Fibroblast of lung (primary cell): ENCODE data around the gene KRT33A. TPM values are rescaled to one million over a fixed set of nuclear protein-coding genes. Genes with fewer than 3 reads are reported as not detected.

Source experiments
- DNase-seq, 2 donors: peaks; one replicate each; pipeline versions ENCODE4 v3.0.0 to v3.0.0-alpha.2; 2010; ENCODE audit warnings: low read depth in 2 of 2
- H2AFZ ChIP-seq: 2 replicates; pipeline ENCODE4 v1.5.1; 2012; ENCODE audit warnings: low read length, control low read depth, inconsistent platforms
- H3K27ac ChIP-seq: 2 replicates; pipeline ENCODE4 v1.5.1; 2011; ENCODE audit warnings: low read length, control low read depth; ENCODE audit not compliant: insufficient read depth
- H3K27me3 ChIP-seq: 2 replicates; pipeline ENCODE4 v1.5.1; 2011; ENCODE audit warnings: mild to moderate bottlenecking, low read length; ENCODE audit not compliant: control insufficient read depth, insufficient read depth
- H3K36me3 ChIP-seq: 2 replicates; pipeline ENCODE4 v1.5.1; 2011; ENCODE audit warnings: low read length; ENCODE audit not compliant: control insufficient read depth, insufficient read depth
- H3K4me1 ChIP-seq: 2 replicates; pipeline ENCODE4 v1.5.1; 2011; ENCODE audit warnings: low read length; ENCODE audit not compliant: control insufficient read depth, insufficient read depth; ENCODE audit errors: extremely low read depth
- H3K4me2 ChIP-seq: 2 replicates; pipeline ENCODE4 v1.5.1; 2011; ENCODE audit warnings: low read length, control low read depth; ENCODE audit not compliant: insufficient read depth; ENCODE audit errors: extremely low read depth
- H3K4me3 ChIP-seq, 4 experiments: fragments of 200-600 bp in 1 of 4; sonication (generic) in 1 of 4; replicated peaks in 1 of 4; 2 replicates each; pipeline ENCODE4 v1.5.1; 2011 to 2016; ENCODE audit warnings: low read length in 4 of 4, low read depth in 3 of 4, mild to moderate bottlenecking in 3 of 4, control low read depth in 2 of 4, inconsistent platforms in 1 of 4, mixed read lengths in 1 of 4; ENCODE audit not compliant: insufficient read depth in 1 of 4; ENCODE audit errors: control extremely low read depth in 1 of 4
- H3K79me2 ChIP-seq: 2 replicates; pipeline ENCODE4 v1.5.1; 2012; ENCODE audit warnings: mild to moderate bottlenecking, low read length, inconsistent platforms; ENCODE audit not compliant: control insufficient read depth, insufficient read depth
- H3K9ac ChIP-seq: 2 replicates; pipeline ENCODE4 v1.5.1; 2011; ENCODE audit warnings: mild to moderate bottlenecking, low read length, control low read depth; ENCODE audit not compliant: insufficient read depth
- H3K9me3 ChIP-seq: 2 replicates; pipeline ENCODE4 v1.5.1; 2012; ENCODE audit warnings: low read depth, low read length; ENCODE audit not compliant: control insufficient read depth, insufficient read depth
- H4K20me1 ChIP-seq: 2 replicates; pipeline ENCODE4 v1.5.1; 2011; ENCODE audit warnings: low read length; ENCODE audit not compliant: control insufficient read depth, insufficient read depth; ENCODE audit errors: extremely low read depth
- CTCF ChIP-seq, 2 donors: IDR thresholded peaks in 1 of 2; conservative IDR thresholded peaks in 1 of 2; 1 replicate in 1 of 2; 2 replicates in 1 of 2; pipeline ENCODE4 v1.5.1; 2011 to 2012; ENCODE audit warnings: low read length in 2 of 2, control low read depth in 1 of 2, inconsistent platforms in 1 of 2, low read depth in 1 of 2, mild to moderate bottlenecking in 1 of 2
- EZH2 ChIP-seq: IDR thresholded peaks from 2 replicates; pipeline ENCODE4 v1.5.1; 2012; ENCODE audit warnings: low read length, control low read depth, mild to moderate bottlenecking; ENCODE audit errors: missing control alignments
- polyA plus RNA-seq, 2 donors: library from polyadenylated mRNA; depleted of rRNA in 1 of 2; stranded (reverse) in 1 of 2; unstranded in 1 of 2; fragments of >200 nt; gene quantifications; 2 replicates each; pipeline ENCODE4 v1.2.1, GENCODE V29; 2011 to 2012; ENCODE audit warnings: missing spikeins in 1 of 2
- total RNA-seq: library from RNA; depleted of rRNA; stranded (reverse); fragments of >200 nt; gene quantifications from 2 replicates; pipeline ENCODE4 v1.2.1, GENCODE V29; 2014

Gene KRT33A
- total and polyA plus RNA-seq, 2 donors (not counting 1 experiment from before 2014, with no cell fraction given) = not detected

- no peak for TF ChIP-seq EZH2
- TF ChIP-seq CTCF (conservative IDR thresholded peaks at IDR 0.05 in 1 of 2, IDR thresholded peaks at IDR 0.05 in 1 of 2; ENCODE audit: low read depth in 1 of 2, low read length in 2 of 2) = no peak
- H3K36me3 ChIP-seq = no peaks in the 10 kb centered on the region
Observed at GRCh38 chr17:41333098-41333497, 17.5 kb downstream of the KRT33A start.

GRCh38 chr17:41332239-41332638 lies 18.4 kb downstream of the KRT33A start:
- H4K20me1 ChIP-seq = no peaks in the 10 kb centered on the region
- H3K4me3 ChIP-seq = no peak overlapping the region
- no peaks in the 10 kb centered on the region for H3K79me2 ChIP-seq
- no peak for TF ChIP-seq CTCF (conservative IDR thresholded peaks at IDR 0.05 in 1 of 2, IDR thresholded peaks at IDR 0.05 in 1 of 2; ENCODE audit: low read depth in 1 of 2, low read length in 2 of 2)
- no peaks in the 10 kb centered on the region for H3K9me3 ChIP-seq
- H3K4me1 ChIP-seq = no peaks in the 10 kb centered on the region
- H3K36me3 ChIP-seq = no peaks in the 10 kb centered on the region
- DNase-seq = no peak
- H3K9ac ChIP-seq = no peak overlapping the region
- H3K4me2 ChIP-seq = no peak overlapping the region
- no peak overlapping the region for H3K27ac ChIP-seq
- peaks cover 4% of the 10 kb centered on the region for H3K27me3 ChIP-seq
- H2AFZ ChIP-seq = no peak overlapping the region

More at GRCh38 chr17:41333098-41333497, 17.5 kb downstream of the KRT33A start:
- Histone ChIP-seq H3K4me3 (no peak overlapping the region), H3K4me2 (no peak overlapping the region), H3K9me3 (no peaks in the 10 kb centered on the region), H3K27me3 (peaks cover 4% of the 10 kb centered on the region), H4K20me1 (no peaks in the 10 kb centered on the region), H3K4me1 (no peaks in the 10 kb centered on the region), H2AFZ (no peak overlapping the region), H3K9ac (no peak overlapping the region), H3K79me2 (no peaks in the 10 kb centered on the region), H3K27ac (no peak overlapping the region)
- DNase-seq = no peak

GRCh38 chr17:41331606-41332005 lies 19.0 kb downstream of the KRT33A start:
- no peaks in the 10 kb centered on the region for H4K20me1 ChIP-seq
- H3K36me3 ChIP-seq = no peaks in the 10 kb centered on the region
- no peaks in the 10 kb centered on the region for H3K9me3 ChIP-seq
- H3K9ac ChIP-seq = no peak overlapping the region
- no peak for TF ChIP-seq EZH2
- TF ChIP-seq CTCF (conservative IDR thresholded peaks at IDR 0.05 in 1 of 2, IDR thresholded peaks at IDR 0.05 in 1 of 2; ENCODE audit: low read depth in 1 of 2, low read length in 2 of 2) = no peak
- H3K27ac ChIP-seq = no peak overlapping the region
- no peaks in the 10 kb centered on the region for H3K79me2 ChIP-seq
- H3K27me3 ChIP-seq = peaks cover 4% of the 10 kb centered on the region
- H2AFZ ChIP-seq = no peak overlapping the region
- H3K4me1 ChIP-seq = no peaks in the 10 kb centered on the region
- no peak for DNase-seq
- H3K4me2 ChIP-seq = no peak overlapping the region
- H3K4me3 ChIP-seq = no peak overlapping the region
